Body of pancreas (tissue), 4 donors: Measurements from ENCODE around the gene CAPG. TPM values are rescaled to one million over a fixed set of nuclear protein-coding genes. Genes with fewer than 3 reads are reported as not detected.

Source experiments
- ATAC-seq: fragments of 150-250 bp; one replicate; pipeline ENCODE4 v1.9.1; 2016
- DNase-seq, 4 donors: peaks; one replicate each; pipeline ENCODE4 v3.0.0-alpha.2; 2019
- H3K27ac ChIP-seq, 4 donors: fragments of 200-600 bp; sonication (generic); 1 replicate in 3 of 4; 2 replicates in 1 of 4; pipeline versions ENCODE4 v1.5.1 to v1.6.1; 2016 to 2019; ENCODE audit warnings: mild to moderate bottlenecking in 1 of 4, mixed read lengths in 1 of 4, moderate library complexity in 1 of 4
- H3K27me3 ChIP-seq, 2 donors: fragments of 200-600 bp; sonication (generic); one replicate each; pipeline ENCODE4 v1.6.0; 2016; ENCODE audit warnings: mild to moderate bottlenecking in 1 of 2
- H3K36me3 ChIP-seq, 2 donors: fragments of 200-600 bp; sonication (generic); replicated peaks in 1 of 2; 2 replicates each; pipeline ENCODE4 v1.5.1; 2016; ENCODE audit warnings: low read depth in 2 of 2; ENCODE audit not compliant: insufficient read depth in 1 of 2
- H3K4me1 ChIP-seq: fragments of 200-600 bp; sonication (generic); one replicate; pipeline ENCODE4 v1.6.0; 2016
- H3K4me3 ChIP-seq, 2 donors: fragments of 200-600 bp; sonication (generic); 1 replicate in 1 of 2; 2 replicates in 1 of 2; pipeline ENCODE4 v1.5.1; 2016 to 2019
- H3K9me3 ChIP-seq, 3 donors: fragments of 200-600 bp; sonication (generic); 1 replicate in 2 of 3; 2 replicates in 1 of 3; pipeline ENCODE4 v1.5.1; 2016
- CTCF ChIP-seq, 7 experiments: fragments of 450-650 bp in 4 of 7; fragments of 200-600 bp in 3 of 7; sonication (generic) in 3 of 7; IDR thresholded peaks; one replicate each; pipeline ENCODE4 v1.5.1; 2016 to 2019; ENCODE audit warnings: antibody characterized with exemption in 7 of 7
- POLR2A ChIP-seq, 3 donors: fragments of 450-650 bp; IDR thresholded peaks; one replicate each; pipeline ENCODE4 v1.6.1; 2016; ENCODE audit warnings: antibody characterized with exemption in 3 of 3, mild to moderate bottlenecking in 2 of 3
- WGBS, 2 donors: methylation state at CpG; one replicate each; pipeline ENCODE4 v1.1.5; 2017; 5-methylcytosine and 5-hydroxymethylcytosine counted together
- intact Hi-C: fragments of 100-400 bp; cut with DNase I; formaldehyde crosslinking; loops from one replicate; pipeline ENCODE4 v1.15.1; 2023
- total RNA-seq, 2 donors: library from RNA; depleted of rRNA; stranded (reverse); fragments of >200 nt; gene quantifications; one replicate each; pipeline ENCODE4 v1.1.0, GENCODE V29; 2016

Gene CAPG
- total RNA-seq, 2 donors from 2014 or later, result 26.0 to 35.0 TPM

- Histone ChIP-seq H3K4me1 (peaks cover 82% of the 10 kb centered on the region), H3K36me3 (no peaks in the 10 kb centered on the region), H3K27ac (peak overlapping the region in 3 of 4 donors; percentile 89 to 94 (median 92)), H3K27me3 (no peaks in the 10 kb centered on the region), H3K4me3 (no peak overlapping the region), H3K9me3 (no peaks in the 10 kb centered on the region)
- 44 to 49% methylated on average over 8 of the region's 8 CpGs for WGBS, 2 donors
- intact Hi-C loops, result no loop called here
- TF ChIP-seq POLR2A (IDR thresholded peaks at IDR 0.05) (no peak), CTCF (IDR thresholded peaks at IDR 0.05) (no peak)
- DNase-seq, result no peak
- no peak for ATAC-seq
These were observed 38.5 kb upstream of the CAPG start for GRCh38 chr2:85448461-85449213.

DNA sequence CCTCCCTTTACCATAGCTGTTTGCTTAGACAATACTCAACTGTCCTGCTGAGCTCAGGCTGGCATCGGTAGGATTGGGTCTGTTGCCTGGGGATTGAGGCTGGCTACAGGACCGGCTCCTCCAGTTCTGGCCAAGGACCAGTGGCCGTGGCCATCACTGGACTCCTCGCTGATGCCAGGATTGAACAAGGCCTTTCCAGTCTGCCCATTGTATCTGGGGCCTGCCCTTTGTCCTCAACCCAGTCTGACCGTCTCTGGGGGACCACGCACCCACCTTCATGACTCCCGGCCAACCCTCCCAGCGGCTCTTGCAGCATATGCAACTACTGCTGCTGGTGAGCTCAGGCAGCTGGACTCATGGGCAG is 37.0 kb upstream of the CAPG start:
- Histone ChIP-seq H3K27me3 (no peaks in the 10 kb centered on the region), H3K9me3 (no peaks in the 10 kb centered on the region), H3K36me3 (no peaks in the 10 kb centered on the region), H3K27ac (peak overlapping the region; percentile 77 to 94 (median 90)), H3K4me3 (no peak overlapping the region), H3K4me1 (peaks cover 67% of the 10 kb centered on the region)
- intact Hi-C loops, result no loop called here
- 58 to 92% methylated on average over 2 to 8 of the region's 8 CpGs for WGBS, 2 donors
- no peak for TF ChIP-seq POLR2A (IDR thresholded peaks at IDR 0.05)
- TF ChIP-seq CTCF (IDR thresholded peaks at IDR 0.05), result no peak
- ATAC-seq (no peak), DNase-seq (peak in 1 of 4 donors; percentile 37)

GRCh38 chr2:85446296-85447221 is 36.4 kb upstream of the CAPG start:
- Histone ChIP-seq H3K4me3 (no peak overlapping the region), H3K4me1 (peaks cover 61% of the 10 kb centered on the region), H3K27me3 (no peaks in the 10 kb centered on the region), H3K36me3 (no peaks in the 10 kb centered on the region), H3K27ac (peak overlapping the region; percentile 77 to 94 (median 90)), H3K9me3 (no peaks in the 10 kb centered on the region)
- intact Hi-C loops, result no loop called here
- DNase-seq (peak in 1 of 4 donors; percentile 34), ATAC-seq (no peak)
- TF ChIP-seq POLR2A (IDR thresholded peaks at IDR 0.05), result no peak
- no peak for TF ChIP-seq CTCF (IDR thresholded peaks at IDR 0.05)
- WGBS, 2 donors, result 53 to 55% methylated on average over 11 to 14 of the region's 14 CpGs

GRCh38 chr2:85445316-85446295 is 35.4 kb upstream of the CAPG start:
- H3K27ac ChIP-seq, result peak overlapping the region; percentile 77 to 94 (median 90)
- no peaks in the 10 kb centered on the region for H3K27me3 ChIP-seq
- no peaks in the 10 kb centered on the region for H3K9me3 ChIP-seq
- 58 to 64% methylated on average over 5 of the region's 5 CpGs for WGBS, 2 donors
- peak; percentile 91 for ATAC-seq
- H3K4me1 ChIP-seq, result peaks cover 61% of the 10 kb centered on the region
- intact Hi-C loops, result no loop called here
- H3K4me3 ChIP-seq, result no peak overlapping the region
- TF ChIP-seq POLR2A (IDR thresholded peaks at IDR 0.05) (peak in 2 of 3 donors; percentile 43 to 53), CTCF (IDR thresholded peaks at IDR 0.05) (peak in 1 of 7 experiments; percentile 0)
- peak; percentile 94 to 97 (median 96) for DNase-seq
- H3K36me3 ChIP-seq, result no peaks in the 10 kb centered on the region
